RPMI7951 (cell line): ENCODE measurements around the gene GABRB1. TPM values are rescaled to one million over a fixed set of nuclear protein-coding genes. Genes with fewer than 3 reads are reported as not detected.

ENCODE experiments used
- DNase-seq: peaks from one replicate; pipeline ENCODE4 v3.0.0-alpha.2; 2012; ENCODE audit warnings: low read depth
- total RNA-seq: library from RNA; depleted of rRNA; stranded (reverse); fragments of >200 nt; shearing (Covaris generic); gene quantifications from 2 replicates; pipeline ENCODE4 v1.2.3, GENCODE V29; 2014

Gene GABRB1
- total RNA-seq, 1 experiment from 2014 or later: not detected

GRCh38 chr4:47118192-47118929, 87.0 kb downstream of the GABRB1 start:
- DNase-seq: no peak

- no peak for DNase-seq
Measured at GRCh38 chr4:47120783-47121182, 89.4 kb downstream of the GABRB1 start.

- DNase-seq: peak; percentile 21
Measured at GRCh38 chr4:47122592-47123291, 91.4 kb downstream of the GABRB1 start.

GRCh38 chr4:47128991-47129390, 97.6 kb downstream of the GABRB1 start:
- DNase-seq: no peak

- no peak for DNase-seq
Measured at GRCh38 chr4:47135210-47135609, 103.8 kb downstream of the GABRB1 start.

- no peak for DNase-seq
Measured at GRCh38 chr4:47143261-47143660, 111.9 kb downstream of the GABRB1 start.

GRCh38 chr4:47145630-47146029, 114.3 kb downstream of the GABRB1 start:
- DNase-seq: peak; percentile 2

GRCh38 chr4:47154816-47155370, 123.5 kb downstream of the GABRB1 start:
- no peak for DNase-seq

- DNase-seq: no peak
Measured at GRCh38 chr4:47155919-47156318, 124.6 kb downstream of the GABRB1 start.

- no peak for DNase-seq
Measured at GRCh38 chr4:47160095-47160494, 128.7 kb downstream of the GABRB1 start.

- DNase-seq: no peak
Measured at GRCh38 chr4:47167081-47168035, 136.0 kb downstream of the GABRB1 start.

- DNase-seq: no peak
Measured at GRCh38 chr4:47184083-47184482, 152.7 kb downstream of the GABRB1 start.

GRCh38 chr4:47185761-47186160, 154.4 kb downstream of the GABRB1 start:
- DNase-seq: no peak

GRCh38 chr4:47187608-47188007, 156.2 kb downstream of the GABRB1 start:
- DNase-seq: no peak

GRCh38 chr4:47193179-47193578, 161.8 kb downstream of the GABRB1 start:
- no peak for DNase-seq

GRCh38 chr4:47194036-47194737, 162.8 kb downstream of the GABRB1 start:
- DNase-seq: no peak

GRCh38 chr4:47195706-47196105, 164.3 kb downstream of the GABRB1 start:
- no peak for DNase-seq

GRCh38 chr4:47198791-47199190, 167.4 kb downstream of the GABRB1 start:
- no peak for DNase-seq

GRCh38 chr4:47203593-47203992, 172.2 kb downstream of the GABRB1 start:
- no peak for DNase-seq

- DNase-seq: no peak
Measured at GRCh38 chr4:47207555-47207954, 176.2 kb downstream of the GABRB1 start.

- peak; percentile 3 for DNase-seq
Measured at GRCh38 chr4:47209833-47210232, 178.5 kb downstream of the GABRB1 start.
